ENCODE results near the gene CPT1A.
A peak's percentile ranks its signal among the peaks of the same experiment; 100 is the strongest.

Gene CPT1A

GRCh38 chr11:68840661-68841653 is 759 bp downstream of the CPT1A start:
- no peaks in the 10 kb centered on the region for H3K27me3 ChIP-seq (ENCODE audit: control insufficient read depth in 1 of 2, insufficient read depth in 2 of 2, low read length in 2 of 2)
- peak overlapping the region; percentile 69 to 94 for H3K9ac ChIP-seq (ENCODE audit: low read depth in 1 of 2, low read length in 2 of 2)
- H3K4me1 ChIP-seq (ENCODE audit: control insufficient read depth in 1 of 2, insufficient read depth in 2 of 2, low read length in 2 of 2) = peaks cover 47 to 62% of the 10 kb centered on the region in 2 donors
- H3K4me3 ChIP-seq (ENCODE audit: low read depth in 1 of 2, low read length in 2 of 2) = peak overlapping the region; percentile 82 to 90
- peak overlapping the region; percentile 98 for H3K27ac ChIP-seq (ENCODE audit: low read depth, low read length)
- H3K9me3 ChIP-seq (ENCODE audit: control insufficient read depth in 1 of 2, low read length in 2 of 2) = no peaks in the 10 kb centered on the region
- peaks cover 0 to 11% of the 10 kb centered on the region in 2 donors for H3K36me3 ChIP-seq (ENCODE audit: control insufficient read depth in 1 of 2, insufficient read depth in 2 of 2, low read length in 2 of 2)

DNA sequence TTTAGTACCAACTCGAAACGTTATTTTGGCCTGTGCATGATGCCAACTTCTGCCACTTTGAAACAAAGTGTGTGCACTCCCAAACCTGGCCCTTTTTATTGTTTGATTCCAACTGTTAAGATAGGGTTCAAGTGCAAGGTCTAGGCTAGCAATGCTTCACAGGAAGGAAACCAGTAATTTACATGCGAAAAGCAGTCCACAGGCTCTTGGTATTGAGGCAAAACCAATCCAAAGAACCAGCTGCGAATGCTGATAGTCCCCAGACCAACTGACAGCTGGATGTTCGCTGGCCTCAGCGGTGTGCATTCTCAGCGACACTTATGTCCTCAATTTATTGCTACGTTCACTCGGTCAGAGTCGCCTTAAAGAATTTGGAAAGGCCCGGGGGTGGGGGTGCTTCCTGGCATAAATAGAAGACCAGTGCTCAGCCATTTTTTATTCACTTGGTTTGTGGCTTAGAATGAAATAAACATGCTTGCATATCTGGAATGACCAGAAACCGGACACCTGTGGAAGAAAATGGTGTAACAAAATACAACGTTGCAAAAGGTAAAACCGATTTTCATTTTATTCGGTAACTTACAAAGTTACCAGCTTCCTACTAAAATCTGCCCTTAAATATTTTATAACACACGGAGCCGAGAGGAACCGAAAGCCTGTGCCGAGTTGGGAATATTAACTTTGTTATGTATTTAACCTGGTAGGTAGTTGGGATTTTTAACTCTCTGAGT is 1.6 kb downstream of the CPT1A start:
- Histone ChIP-seq H3K36me3 (ENCODE audit: control insufficient read depth in 1 of 2, insufficient read depth in 2 of 2, low read length in 2 of 2) (peaks cover 0 to 11% of the 10 kb centered on the region in 2 donors), H3K27me3 (ENCODE audit: control insufficient read depth in 1 of 2, insufficient read depth in 2 of 2, low read length in 2 of 2) (no peaks in the 10 kb centered on the region), H3K27ac (ENCODE audit: low read depth, low read length) (peak overlapping the region; percentile 98), H3K4me1 (ENCODE audit: control insufficient read depth in 1 of 2, insufficient read depth in 2 of 2, low read length in 2 of 2) (peaks cover 56 to 70% of the 10 kb centered on the region in 2 donors), H3K9ac (ENCODE audit: low read depth in 1 of 2, low read length in 2 of 2) (peak overlapping the region; percentile 69 to 94), H3K4me3 (ENCODE audit: low read depth in 1 of 2, low read length in 2 of 2) (peak overlapping the region; percentile 82 to 90), H3K9me3 (ENCODE audit: control insufficient read depth in 1 of 2, low read length in 2 of 2) (no peaks in the 10 kb centered on the region)

GRCh38 chr11:68839054-68839865 is 2.5 kb downstream of the CPT1A start:
- Histone ChIP-seq H3K4me3 (ENCODE audit: low read depth in 1 of 2, low read length in 2 of 2) (peak overlapping the region; percentile 82 to 90), H3K27ac (ENCODE audit: low read depth, low read length) (peak overlapping the region; percentile 98), H3K9ac (ENCODE audit: low read depth in 1 of 2, low read length in 2 of 2) (peak overlapping the region; percentile 69 to 94), H3K27me3 (ENCODE audit: control insufficient read depth in 1 of 2, insufficient read depth in 2 of 2, low read length in 2 of 2) (no peaks in the 10 kb centered on the region), H3K36me3 (ENCODE audit: control insufficient read depth in 1 of 2, insufficient read depth in 2 of 2, low read length in 2 of 2) (peaks cover 0 to 11% of the 10 kb centered on the region in 2 donors), H3K9me3 (ENCODE audit: control insufficient read depth in 1 of 2, low read length in 2 of 2) (no peaks in the 10 kb centered on the region), H3K4me1 (ENCODE audit: control insufficient read depth in 1 of 2, insufficient read depth in 2 of 2, low read length in 2 of 2) (peaks cover 54 to 68% of the 10 kb centered on the region in 2 donors)

DNA sequence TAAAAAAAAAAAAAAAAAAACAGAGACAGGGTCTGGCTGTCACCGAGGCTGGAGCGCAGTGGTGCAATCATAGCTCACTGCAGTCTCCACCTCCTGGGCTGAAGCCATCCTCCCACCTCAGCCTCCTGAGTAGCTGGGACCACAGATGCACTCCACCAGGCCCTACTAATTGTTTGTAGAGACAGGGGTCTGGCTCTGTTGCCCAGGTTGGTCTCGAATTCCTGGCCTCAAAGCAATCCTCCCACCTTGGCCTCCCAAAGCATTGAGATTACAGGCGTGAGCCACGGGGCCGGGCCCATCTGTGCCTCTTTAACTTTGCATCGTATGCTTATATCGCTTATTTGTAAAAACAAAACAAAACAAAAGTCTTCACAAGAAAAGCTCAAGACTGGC is 3.1 kb downstream of the CPT1A start:
- Histone ChIP-seq H3K36me3 (ENCODE audit: control insufficient read depth in 1 of 2, insufficient read depth in 2 of 2, low read length in 2 of 2) (peaks cover 0 to 11% of the 10 kb centered on the region in 2 donors), H3K4me1 (ENCODE audit: control insufficient read depth in 1 of 2, insufficient read depth in 2 of 2, low read length in 2 of 2) (peaks cover 55 to 68% of the 10 kb centered on the region in 2 donors), H3K9me3 (ENCODE audit: control insufficient read depth in 1 of 2, low read length in 2 of 2) (no peaks in the 10 kb centered on the region), H3K27ac (ENCODE audit: low read depth, low read length) (peak overlapping the region; percentile 98), H3K4me3 (ENCODE audit: low read depth in 1 of 2, low read length in 2 of 2) (peak overlapping the region; percentile 60), H3K9ac (ENCODE audit: low read depth in 1 of 2, low read length in 2 of 2) (peak overlapping the region; percentile 45 to 69), H3K27me3 (ENCODE audit: control insufficient read depth in 1 of 2, insufficient read depth in 2 of 2, low read length in 2 of 2) (no peaks in the 10 kb centered on the region)

DNA sequence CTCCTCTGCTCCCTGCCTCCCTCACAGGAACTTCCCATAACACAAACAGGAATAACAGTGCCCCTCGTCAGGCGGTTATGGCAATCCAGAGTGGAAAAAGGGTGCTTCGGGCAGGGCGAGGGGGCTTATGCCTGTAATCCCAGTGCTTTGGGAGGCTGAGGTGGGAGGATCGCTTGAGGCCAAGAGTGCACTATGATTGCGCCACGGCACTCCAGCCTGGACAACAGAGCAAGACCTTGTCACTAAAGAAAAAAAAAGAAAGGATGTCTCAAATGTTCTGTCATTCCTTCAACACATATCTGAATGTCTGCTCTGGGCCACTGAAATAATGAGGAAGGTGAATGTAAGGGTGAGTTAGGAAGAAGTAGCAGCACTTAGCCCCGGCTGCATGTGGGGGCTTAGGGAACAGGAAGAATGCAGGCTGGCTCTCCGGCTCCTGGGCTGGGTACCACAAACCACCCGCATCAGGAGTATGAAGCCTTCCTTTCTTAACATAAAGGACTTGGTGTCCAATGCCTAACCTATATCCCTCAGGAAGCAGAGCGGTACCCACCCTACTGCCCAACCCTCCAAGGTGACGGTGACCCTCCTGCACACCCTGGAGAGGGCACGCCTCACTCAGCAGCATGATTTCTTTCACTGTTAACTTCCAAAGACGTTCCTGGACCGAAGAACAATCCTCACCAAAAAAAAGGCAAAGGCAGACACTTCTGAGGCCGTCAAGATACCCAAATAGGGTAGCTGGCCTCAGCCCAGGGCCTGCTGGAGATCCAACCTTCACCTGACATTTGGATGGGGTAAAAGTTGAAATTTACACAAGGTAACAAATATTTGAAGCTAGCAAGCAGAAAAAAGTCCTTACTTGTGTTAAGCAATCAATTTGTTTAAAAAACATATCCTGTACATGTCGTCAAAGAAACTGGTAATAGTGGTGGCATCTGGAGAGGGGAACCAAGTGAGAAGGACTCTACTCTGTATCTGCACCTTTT is 3.8 kb downstream of the CPT1A start:
- Histone ChIP-seq H3K4me1 (ENCODE audit: control insufficient read depth in 1 of 2, insufficient read depth in 2 of 2, low read length in 2 of 2) (peaks cover 55 to 68% of the 10 kb centered on the region in 2 donors), H3K27me3 (ENCODE audit: control insufficient read depth in 1 of 2, insufficient read depth in 2 of 2, low read length in 2 of 2) (no peaks in the 10 kb centered on the region), H3K9me3 (ENCODE audit: control insufficient read depth in 1 of 2, low read length in 2 of 2) (no peaks in the 10 kb centered on the region), H3K9ac (ENCODE audit: low read depth in 1 of 2, low read length in 2 of 2) (peak overlapping the region; percentile 45 to 69), H3K27ac (ENCODE audit: low read depth, low read length) (peak overlapping the region; percentile 98), H3K36me3 (ENCODE audit: control insufficient read depth in 1 of 2, insufficient read depth in 2 of 2, low read length in 2 of 2) (peaks cover 3 to 14% of the 10 kb centered on the region in 2 donors), H3K4me3 (ENCODE audit: low read depth in 1 of 2, low read length in 2 of 2) (peak overlapping the region; percentile 60)

GRCh38 chr11:68835749-68836148 is 6.0 kb downstream of the CPT1A start:
- Histone ChIP-seq H3K9ac (ENCODE audit: low read depth in 1 of 2, low read length in 2 of 2) (peak overlapping the region; percentile 4 to 33), H3K36me3 (ENCODE audit: control insufficient read depth in 1 of 2, insufficient read depth in 2 of 2, low read length in 2 of 2) (peaks cover 4 to 14% of the 10 kb centered on the region in 2 donors), H3K27ac (ENCODE audit: low read depth, low read length) (no peak overlapping the region), H3K4me3 (ENCODE audit: low read depth in 1 of 2, low read length in 2 of 2) (peak overlapping the region in 1 of 2 donors; percentile 46), H3K27me3 (ENCODE audit: control insufficient read depth in 1 of 2, insufficient read depth in 2 of 2, low read length in 2 of 2) (no peaks in the 10 kb centered on the region), H3K9me3 (ENCODE audit: control insufficient read depth in 1 of 2, low read length in 2 of 2) (no peaks in the 10 kb centered on the region), H3K4me1 (ENCODE audit: control insufficient read depth in 1 of 2, insufficient read depth in 2 of 2, low read length in 2 of 2) (peaks cover 63 to 79% of the 10 kb centered on the region in 2 donors)

DNA sequence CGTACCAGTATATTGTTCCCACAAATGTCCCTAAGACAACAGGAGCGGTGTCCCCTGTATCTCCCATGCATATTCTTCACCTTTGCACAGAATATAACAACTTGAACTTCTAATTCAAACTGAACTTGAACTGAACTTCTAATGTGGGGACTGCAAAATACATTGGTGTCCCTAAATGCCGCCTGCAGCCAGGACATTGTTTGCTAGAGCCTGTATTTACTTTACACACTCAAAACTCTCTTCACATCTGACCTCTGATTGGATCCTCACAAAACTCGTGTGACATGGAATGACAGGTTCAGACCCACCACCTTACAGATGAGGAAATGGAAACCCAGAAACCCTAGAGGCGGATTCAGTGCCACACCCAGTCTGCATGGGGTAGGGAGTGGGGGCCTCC is 6.4 kb downstream of the CPT1A start:
- Histone ChIP-seq H3K9me3 (ENCODE audit: control insufficient read depth in 1 of 2, low read length in 2 of 2) (no peaks in the 10 kb centered on the region), H3K4me1 (ENCODE audit: control insufficient read depth in 1 of 2, insufficient read depth in 2 of 2, low read length in 2 of 2) (peaks cover 68 to 83% of the 10 kb centered on the region in 2 donors), H3K4me3 (ENCODE audit: low read depth in 1 of 2, low read length in 2 of 2) (no peak overlapping the region), H3K27ac (ENCODE audit: low read depth, low read length) (no peak overlapping the region), H3K36me3 (ENCODE audit: control insufficient read depth in 1 of 2, insufficient read depth in 2 of 2, low read length in 2 of 2) (peaks cover 6 to 15% of the 10 kb centered on the region in 2 donors), H3K9ac (ENCODE audit: low read depth in 1 of 2, low read length in 2 of 2) (peak overlapping the region in 1 of 2 donors; percentile 4), H3K27me3 (ENCODE audit: control insufficient read depth in 1 of 2, insufficient read depth in 2 of 2, low read length in 2 of 2) (no peaks in the 10 kb centered on the region)

GRCh38 chr11:68832476-68833181 is 9.1 kb downstream of the CPT1A start:
- Histone ChIP-seq H3K9ac (ENCODE audit: low read depth in 1 of 2, low read length in 2 of 2) (peak overlapping the region; percentile 16 to 35), H3K4me3 (ENCODE audit: low read depth in 1 of 2, low read length in 2 of 2) (peak overlapping the region; percentile 2 to 7), H3K27ac (ENCODE audit: low read depth, low read length) (peak overlapping the region; percentile 43), H3K36me3 (ENCODE audit: control insufficient read depth in 1 of 2, insufficient read depth in 2 of 2, low read length in 2 of 2) (peaks cover 7 to 22% of the 10 kb centered on the region in 2 donors), H3K4me1 (ENCODE audit: control insufficient read depth in 1 of 2, insufficient read depth in 2 of 2, low read length in 2 of 2) (peaks cover 87 to 89% of the 10 kb centered on the region in 2 donors), H3K9me3 (ENCODE audit: control insufficient read depth in 1 of 2, low read length in 2 of 2) (no peaks in the 10 kb centered on the region), H3K27me3 (ENCODE audit: control insufficient read depth in 1 of 2, insufficient read depth in 2 of 2, low read length in 2 of 2) (no peaks in the 10 kb centered on the region)

Data from duodenal mucosa (tissue), 2 donors.